Measurements from ENCODE around the gene NAP1L4.

NAP1L4 gene

GRCh38 chr11:3010521-3011275 is 18.6 kb upstream of the NAP1L4 start:
- no peak for DNase-seq (ENCODE audit: low read depth in 2 of 2)

- DNase-seq (ENCODE audit: low read depth in 2 of 2): no peak
Observed at GRCh38 chr11:3010004-3010403, 17.9 kb upstream of the NAP1L4 start.

DNA sequence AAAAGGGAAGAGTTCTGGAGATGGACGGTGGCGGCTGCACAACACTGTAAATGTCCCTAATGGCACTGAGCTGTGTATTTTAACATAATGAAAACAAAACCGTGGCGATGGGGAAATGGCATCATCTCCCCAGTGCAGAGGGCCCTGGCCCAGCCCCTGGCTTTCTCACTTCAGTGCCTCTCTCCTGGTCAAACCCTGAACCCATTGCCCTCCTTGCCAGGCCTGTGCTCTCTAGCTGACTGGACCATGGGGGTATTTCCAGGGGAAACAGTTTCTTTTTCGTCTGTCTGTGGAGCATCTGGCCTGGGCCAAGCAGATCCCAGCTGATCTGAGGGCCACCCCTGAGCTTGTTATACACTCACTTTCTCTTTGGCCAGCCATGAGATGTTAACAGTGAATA is 17.4 kb upstream of the NAP1L4 start:
- no peak for DNase-seq (ENCODE audit: low read depth in 2 of 2)

GRCh38 chr11:3008746-3009336 is 16.7 kb upstream of the NAP1L4 start:
- DNase-seq (ENCODE audit: low read depth in 2 of 2): no peak

DNA sequence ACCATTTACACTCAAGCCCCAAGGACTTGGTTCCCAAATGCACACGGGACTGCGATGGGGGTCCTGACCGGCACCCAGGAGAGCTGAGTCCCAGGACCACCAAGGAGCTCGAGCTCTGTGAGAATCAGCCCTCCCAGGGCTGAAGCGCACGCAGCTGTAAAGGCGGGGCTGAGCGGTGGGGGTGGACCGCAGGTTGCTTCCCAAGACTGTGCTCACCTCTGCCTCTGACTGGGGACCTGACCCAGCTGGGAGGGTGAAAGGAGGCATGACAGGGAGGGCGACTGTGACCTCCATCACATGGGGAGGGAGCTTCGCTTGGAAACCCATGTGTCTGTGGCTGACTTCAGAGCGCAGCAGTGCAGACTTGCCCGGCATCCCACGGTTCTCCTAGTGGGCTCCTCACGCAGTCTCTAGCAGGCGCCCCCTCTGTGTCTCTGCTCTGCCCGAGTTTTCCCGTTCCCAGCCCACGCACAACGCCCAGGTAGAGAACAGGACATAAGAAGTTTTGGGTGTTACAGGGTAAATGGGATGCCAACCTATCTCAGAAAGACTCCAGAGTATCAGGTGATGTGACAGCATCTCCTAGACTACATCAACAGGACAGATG is 15.4 kb upstream of the NAP1L4 start:
- DNase-seq (ENCODE audit: low read depth in 2 of 2): no peak

DNA sequence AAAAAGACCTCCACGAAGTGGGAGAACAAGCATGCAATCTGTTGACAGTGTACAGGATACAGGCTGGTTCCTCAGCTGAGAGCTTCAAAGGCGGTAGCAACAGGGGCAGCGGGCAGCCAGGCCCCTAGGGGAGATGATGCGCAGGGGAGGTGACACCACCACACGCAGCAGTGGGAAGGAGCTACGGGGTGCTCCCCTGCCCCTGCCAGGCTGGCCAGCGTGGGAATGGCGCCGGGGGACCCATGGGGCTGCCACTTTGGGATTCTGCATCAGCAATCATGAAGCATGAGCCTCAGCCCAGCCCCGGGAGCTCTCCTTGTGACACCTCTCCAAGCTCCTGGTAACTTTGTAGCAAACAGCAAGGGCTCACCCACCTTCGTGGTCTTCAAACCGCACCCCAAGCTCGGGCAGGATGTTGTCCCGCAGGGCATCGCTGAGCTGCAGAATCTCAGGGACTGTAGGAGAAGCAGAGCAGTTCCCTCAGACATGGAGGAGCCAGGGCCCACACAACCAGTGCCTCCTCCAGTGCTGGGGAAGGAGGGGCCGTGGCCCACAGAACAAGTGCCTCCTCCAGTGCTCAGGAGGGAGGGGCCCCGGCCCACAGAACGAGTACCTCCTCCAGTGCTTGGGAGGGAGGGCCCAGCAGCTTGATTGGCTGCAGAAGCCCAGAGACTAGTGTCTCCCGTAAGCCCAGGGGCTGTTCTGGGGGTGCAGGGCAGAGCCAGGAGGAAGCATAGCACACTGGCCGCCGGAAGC is 14.6 kb upstream of the NAP1L4 start:
- DNase-seq (ENCODE audit: low read depth in 2 of 2): no peak

DNA sequence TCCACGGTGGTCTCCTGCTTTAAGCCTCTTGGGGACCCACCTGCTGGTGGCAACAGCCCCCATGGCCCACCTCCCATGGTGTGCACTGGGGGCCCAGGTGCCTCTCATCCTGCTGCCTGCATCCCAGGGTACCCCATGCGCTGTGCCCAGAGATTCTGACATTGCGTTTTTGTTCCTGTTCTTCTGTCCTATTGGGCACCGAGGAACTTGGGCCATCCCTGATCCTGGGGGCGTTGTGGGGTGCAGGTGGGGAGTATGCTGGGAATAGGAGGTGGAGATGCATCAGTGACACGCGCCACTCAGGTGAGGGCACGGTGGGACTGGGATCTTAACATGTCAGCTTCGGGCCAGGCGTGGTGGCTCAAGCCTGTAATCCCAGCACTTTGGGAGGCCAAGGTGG is 12.4 kb upstream of the NAP1L4 start:
- DNase-seq (ENCODE audit: low read depth in 2 of 2): no peak

DNA sequence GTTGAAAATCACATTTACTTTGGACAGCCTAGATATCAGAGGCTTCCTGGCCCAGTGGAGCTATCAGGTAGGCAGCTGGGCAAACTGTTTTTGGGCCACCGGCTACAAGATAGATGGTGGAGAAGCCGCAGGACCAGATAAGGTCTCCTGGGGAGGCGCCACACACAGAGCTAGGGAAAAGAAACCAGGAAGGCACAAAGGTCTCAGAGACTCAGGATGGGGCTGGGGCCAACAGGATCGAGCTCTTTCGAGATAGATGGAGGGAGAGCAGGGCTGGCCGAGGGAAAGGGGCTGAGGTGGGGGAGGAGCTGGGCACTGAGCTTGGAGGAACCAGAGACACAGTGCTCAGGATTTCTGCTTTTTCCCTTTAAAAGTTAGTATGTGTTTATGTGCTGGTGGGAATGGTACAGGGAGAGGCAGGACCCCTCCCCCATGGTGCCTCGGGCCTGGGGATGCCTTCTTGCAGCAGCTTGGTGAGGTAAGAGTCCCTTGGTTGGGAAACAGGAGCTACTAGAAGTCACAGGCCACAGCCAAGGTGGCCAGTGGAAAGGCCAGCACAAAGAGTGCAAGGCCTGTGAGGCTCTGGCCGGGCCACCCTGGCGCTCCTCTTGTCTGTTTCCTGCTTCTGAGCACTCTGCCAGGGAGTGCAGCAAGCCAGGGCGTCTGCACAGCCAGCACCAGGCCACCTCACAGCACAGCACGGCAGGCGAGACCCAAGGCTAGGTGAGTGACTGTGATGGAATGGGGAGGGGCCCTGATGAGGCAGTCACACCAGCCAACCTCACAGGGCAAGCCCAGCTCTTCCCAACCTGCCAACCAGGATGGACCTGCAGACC is 11.5 kb upstream of the NAP1L4 start:
- no peak for DNase-seq (ENCODE audit: low read depth in 2 of 2)

DNA sequence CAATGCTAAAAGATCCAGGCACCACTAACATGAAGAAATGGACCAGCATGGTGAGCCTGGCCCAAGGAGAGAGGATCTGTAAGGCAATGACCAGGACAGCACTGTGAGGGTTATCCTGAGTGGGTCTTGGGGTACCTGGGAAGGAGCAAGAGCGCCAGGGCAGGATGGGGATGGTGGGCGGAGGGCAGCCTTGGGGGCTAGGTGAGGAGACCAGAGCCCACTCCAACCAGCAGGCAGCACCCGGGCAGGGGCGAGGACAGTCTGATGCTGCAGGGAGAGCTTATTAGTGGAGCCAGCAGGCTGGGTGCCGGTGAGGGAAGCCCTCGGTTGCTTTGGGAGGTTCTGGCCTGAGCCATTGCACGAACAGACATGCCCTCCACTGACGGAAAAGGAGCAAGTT is 10.7 kb upstream of the NAP1L4 start:
- DNase-seq (ENCODE audit: low read depth in 2 of 2): no peak

GRCh38 chr11:3002351-3002861 is 10.3 kb upstream of the NAP1L4 start:
- no peak for DNase-seq (ENCODE audit: low read depth in 2 of 2)

GRCh38 chr11:3001496-3001895 is 9.4 kb upstream of the NAP1L4 start:
- DNase-seq (ENCODE audit: low read depth in 2 of 2): no peak

DNA sequence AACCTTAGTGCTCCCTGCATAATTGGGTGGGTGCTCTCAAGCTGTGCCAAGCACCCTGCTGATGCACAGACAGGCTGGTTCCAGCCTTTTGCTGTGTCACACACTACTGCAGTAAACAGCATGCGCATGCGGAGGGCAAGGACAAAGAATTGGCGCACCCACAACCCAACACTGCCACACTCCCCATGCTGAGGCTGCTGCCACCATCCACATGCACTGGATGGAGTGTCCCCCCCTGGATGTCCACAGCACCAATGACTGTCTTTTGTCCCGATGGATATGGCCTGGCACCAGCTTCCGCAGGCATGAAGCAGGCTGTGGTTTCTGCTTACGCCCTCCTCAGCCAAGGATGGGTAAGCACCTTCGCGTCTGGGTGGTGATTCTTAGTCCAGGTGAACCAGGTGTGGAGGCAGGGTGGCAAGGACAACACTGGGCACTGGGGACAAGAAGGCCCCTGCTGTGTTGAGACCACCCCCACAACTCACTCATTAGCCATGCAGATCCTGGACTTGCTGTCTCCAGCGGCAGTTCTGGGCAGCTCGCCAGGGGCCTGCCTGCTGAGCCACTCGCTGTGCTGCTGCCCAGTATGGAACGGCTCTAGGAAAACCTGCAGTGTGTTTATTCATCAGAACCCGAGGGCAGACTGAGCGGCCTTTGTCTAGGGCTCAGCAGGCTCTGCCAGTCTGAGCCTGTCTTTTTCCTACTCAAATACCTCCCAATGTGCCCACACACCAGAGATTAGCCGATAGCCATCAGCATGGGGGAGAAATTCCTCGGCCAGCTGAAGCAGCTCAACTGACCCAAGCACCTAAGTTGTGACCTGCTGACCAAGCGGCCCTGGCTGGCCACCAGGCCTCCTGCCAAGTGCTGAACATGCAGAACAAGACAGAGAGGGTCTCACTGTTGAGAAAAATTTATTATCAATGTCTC is 8.2 kb upstream of the NAP1L4 start:
- no peak for DNase-seq (ENCODE audit: low read depth in 2 of 2)

- DNase-seq (ENCODE audit: low read depth in 2 of 2): no peak
Observed at GRCh38 chr11:2999464-2999998, 7.4 kb upstream of the NAP1L4 start.

DNA sequence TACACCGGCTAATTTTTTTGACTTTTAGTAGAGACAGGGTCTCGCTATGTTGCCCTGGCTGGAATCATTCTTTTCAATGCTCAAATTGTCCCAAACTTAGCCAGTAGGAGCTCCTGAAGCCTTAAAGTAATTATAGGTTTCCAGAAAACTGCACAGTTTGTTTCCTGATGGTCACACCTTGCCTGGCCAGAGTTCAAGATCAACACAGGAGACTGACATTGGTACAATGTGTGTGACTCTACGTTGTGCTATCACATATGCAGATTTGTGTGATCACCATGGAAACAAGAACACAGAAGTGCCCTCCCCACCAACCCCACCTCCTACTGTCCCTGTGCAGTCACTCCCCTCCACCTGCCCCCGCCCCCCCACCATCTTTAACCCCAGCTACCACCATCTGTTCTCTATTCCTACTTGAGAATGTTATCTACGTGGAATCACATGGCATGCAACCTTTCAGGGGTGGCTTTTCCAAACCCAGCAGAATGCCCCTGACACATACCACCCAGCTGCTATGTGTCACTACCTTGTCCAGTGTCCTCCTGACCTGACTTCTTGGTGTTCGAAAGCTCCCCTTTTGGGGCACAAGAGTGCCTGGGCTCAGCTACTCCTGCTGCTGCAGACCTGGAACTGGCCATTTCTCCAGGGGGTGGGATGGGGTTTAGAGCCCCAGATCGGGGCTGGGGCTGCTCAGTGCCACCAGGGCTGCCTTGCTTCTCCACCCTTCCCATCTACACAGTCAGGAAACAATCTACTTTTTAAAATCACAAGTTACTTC is 6.1 kb upstream of the NAP1L4 start:
- DNase-seq (ENCODE audit: low read depth in 2 of 2): no peak

DNA sequence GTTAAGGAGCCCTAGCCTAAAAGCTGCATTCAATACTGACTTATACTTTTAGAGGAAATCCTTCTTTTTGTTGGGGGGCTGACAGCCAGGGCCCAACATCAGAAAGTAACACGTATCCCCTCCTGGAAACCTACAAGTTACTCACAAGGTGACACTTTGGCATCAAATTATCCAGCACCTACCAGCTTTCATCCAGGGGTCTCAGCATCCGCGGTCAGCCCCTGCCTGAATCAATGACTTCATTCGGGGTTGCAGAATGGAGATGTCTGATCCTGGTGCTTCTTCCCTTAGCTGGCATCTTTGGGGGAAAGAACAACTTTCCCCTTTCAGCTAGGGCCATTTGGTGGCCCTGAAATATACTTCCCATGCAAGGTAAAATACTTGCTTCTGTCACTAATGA is 5.3 kb upstream of the NAP1L4 start:
- DNase-seq (ENCODE audit: low read depth in 2 of 2): no peak

DNA sequence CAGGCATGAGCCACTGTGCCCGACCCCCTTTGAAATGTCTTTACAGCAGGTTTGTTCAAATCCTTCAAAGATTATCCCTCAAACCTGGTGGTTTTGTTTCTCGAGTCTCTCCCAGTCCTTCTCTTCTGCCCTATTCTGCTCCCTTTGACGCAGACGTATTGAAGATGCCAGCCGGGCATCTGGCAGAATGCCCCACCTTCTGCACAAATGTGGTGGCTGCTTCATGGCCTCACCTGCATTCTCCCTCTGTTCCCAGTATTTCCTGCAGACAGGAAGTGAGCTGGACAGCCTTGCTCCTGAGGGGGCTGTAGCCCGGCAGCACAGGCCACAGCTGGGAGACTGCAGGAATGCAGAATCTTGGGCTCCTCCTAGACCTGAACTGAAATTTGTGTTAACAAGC is 4.8 kb upstream of the NAP1L4 start:
- no peak for DNase-seq (ENCODE audit: low read depth in 2 of 2)

GRCh38 chr11:2995893-2996554 is 3.9 kb upstream of the NAP1L4 start:
- no peak for DNase-seq (ENCODE audit: low read depth in 2 of 2)

GRCh38 chr11:2995031-2995561 is 3.0 kb upstream of the NAP1L4 start:
- no peak for DNase-seq (ENCODE audit: low read depth in 2 of 2)

DNA sequence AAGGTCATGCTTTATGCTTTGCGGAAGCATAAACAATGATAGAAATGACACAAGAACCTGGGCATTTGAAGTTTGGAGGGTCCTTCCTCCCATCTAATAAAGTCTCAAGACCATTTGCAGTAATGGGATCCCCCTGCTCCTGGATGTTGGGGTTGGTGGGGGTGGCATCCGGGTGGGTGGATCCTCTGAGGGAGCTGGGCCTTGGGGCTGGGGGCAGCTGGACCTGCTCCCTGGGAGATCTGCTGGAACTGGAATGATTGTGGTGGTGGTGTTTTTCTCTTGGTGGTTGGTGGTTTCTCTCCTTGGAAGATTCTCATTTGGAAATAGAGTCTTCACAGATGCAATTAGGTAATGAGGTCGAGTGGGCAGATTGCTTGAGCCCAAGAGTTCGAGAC is 2.2 kb upstream of the NAP1L4 start:
- no peak for DNase-seq (ENCODE audit: low read depth in 2 of 2)
